Stimulated activated CD8-positive, alpha-beta memory T cell treated with anti-CD3 and anti-CD28 coated beads, Interleukin-15, amount 100 ng/mL, for 48 hours (primary cell): ENCODE data around the gene PHF1.

ENCODE experiments used
- DNase-seq, 2 donors: peaks; one replicate each; pipeline ENCODE4 v3.0.0-alpha.2; 2020; ENCODE audit warnings: low read depth in 2 of 2

The PHF1 gene

DNA sequence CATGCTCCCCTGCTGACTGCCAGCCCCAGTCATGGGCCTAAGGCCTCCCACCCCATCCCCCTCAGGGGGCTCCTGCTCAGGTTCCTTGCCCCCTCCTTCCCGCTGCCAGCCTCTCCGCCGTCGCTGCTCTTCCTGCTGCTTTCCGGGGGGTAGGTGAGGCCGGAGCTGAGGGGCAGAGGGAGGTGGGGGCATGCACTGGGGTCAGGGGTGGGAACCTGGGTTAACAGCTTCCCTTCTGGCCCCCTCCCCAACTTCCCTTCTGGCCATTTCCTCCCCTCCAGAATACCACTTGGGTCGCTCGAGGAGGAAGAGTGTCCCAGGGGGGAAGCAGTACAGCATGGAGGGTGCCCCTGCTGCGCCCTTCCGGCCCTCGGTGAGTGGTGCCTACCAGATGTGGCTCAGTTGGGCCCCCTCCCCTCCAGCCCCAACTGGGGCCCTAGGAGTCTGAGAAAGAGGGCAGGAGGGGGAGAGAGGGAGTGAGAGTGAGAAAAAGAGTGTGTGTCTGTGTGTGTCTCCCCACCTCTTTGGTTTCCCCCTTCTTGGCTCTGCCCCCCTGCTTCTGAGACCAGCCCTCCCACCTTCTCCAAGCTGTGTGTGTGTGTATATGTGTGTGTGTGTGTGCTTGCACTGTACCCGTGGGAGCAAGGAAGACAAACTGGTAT, 21.2 kb downstream of the PHF1 start:
- no peak for DNase-seq

- DNase-seq: no peak
Observed at GRCh38 chr6:33432546-33432945, 21.7 kb downstream of the PHF1 start.

GRCh38 chr6:33433001-33433543, 22.3 kb downstream of the PHF1 start:
- DNase-seq: no peak

- DNase-seq: no peak
Observed at GRCh38 chr6:33433544-33434191, 22.9 kb downstream of the PHF1 start.

DNA sequence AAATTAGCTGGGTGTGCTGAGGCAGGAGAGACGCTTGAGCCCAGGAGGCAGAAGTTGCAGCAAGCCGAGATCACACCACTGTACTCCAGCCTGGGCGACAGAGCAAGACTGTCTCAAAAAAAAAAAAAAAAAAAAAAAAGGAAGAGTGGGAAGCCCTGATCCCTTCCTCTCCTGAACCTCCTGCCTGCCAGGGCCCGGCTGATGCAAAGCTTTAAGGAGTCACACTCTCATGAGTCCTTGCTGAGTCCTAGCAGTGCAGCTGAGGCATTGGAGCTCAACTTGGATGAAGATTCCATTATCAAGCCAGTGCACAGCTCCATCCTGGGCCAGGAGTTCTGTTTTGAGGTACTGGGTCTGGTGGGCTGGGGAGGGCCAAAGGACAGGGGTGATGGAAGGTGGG, 24.1 kb downstream of the PHF1 start:
- no peak for DNase-seq

GRCh38 chr6:33437666-33438065, 26.9 kb downstream of the PHF1 start:
- DNase-seq: no peak

DNA sequence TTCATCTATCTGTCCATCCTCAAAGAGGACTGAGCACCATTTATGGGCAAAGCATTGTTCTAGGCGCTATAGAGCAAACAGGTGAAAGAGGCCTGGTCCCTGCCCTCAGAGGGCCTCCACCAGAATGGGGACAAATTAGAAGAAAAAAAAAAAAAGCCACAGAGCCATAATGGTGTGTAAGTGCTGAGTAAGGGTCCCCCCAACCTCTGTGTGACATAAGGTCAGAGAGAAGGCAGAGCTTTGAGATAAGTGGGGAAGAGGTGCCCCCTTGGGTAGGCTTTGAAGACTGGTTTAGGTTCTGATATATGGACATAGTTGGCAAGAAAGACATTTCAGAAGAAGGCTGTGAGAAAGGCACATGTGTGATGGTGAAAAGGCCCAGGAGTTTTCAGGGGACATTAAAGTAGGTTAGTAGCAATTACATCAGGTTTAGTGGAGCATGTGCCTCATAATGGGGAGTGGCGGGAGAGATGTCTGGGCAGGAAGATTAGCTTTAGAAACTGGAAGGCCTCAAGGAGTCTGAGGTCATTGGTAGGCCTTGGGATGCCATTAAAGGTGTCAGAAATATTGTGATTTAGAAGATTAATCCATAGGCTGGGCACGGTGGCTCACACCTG, 28.3 kb downstream of the PHF1 start:
- no peak for DNase-seq

- DNase-seq: no peak
Observed at GRCh38 chr6:33439956-33440648, 29.3 kb downstream of the PHF1 start.

DNA sequence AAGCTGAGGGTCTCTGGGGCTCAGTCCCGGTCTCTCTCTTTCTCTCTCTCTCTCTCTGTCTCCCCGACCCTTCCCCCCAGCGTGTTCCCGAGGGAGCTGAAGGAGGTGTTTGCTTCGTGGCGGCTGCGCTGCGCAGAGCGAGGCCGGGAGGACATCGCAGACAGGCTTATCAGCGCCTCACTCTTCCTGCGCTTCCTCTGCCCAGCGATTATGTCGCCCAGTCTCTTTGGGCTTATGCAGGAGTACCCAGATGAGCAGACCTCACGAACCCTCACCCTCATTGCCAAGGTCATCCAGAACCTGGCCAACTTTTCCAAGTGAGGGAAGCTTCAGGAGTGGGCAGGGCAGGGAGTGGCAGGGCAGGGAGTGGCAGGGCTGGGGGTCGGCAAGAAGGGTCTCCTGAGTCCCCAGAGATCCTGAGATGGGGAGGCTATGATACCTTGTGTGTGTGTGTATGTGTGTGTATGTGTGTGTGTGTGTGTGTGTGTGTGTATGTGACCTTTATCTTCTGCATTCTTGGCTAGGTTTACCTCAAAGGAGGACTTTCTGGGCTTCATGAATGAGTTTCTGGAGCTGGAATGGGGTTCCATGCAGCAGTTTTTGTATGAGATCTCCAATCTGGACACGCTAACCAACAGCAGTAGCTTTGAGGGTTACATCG, 30.0 kb downstream of the PHF1 start:
- DNase-seq: no peak

GRCh38 chr6:33441457-33441856, 30.6 kb downstream of the PHF1 start:
- no peak for DNase-seq

DNA sequence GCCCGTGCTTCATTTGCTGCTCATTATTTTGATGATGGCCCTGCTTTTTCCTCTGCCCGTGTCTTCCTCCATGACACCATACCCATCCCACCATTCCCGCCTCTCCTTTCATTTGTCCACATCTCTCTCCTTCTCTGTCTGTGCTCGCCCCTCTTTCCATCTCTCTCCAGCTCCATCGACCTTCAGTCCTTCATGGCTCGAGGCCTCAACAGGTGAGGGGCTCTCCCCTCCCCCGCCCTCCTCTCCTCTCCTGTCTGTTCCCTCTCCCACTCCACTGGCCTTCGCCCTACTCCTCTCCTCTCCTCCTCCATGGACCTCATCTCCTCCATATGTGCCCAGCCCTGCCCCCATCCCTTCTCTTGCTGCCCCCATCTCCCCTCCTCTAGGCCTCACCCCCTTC, 31.5 kb downstream of the PHF1 start:
- no peak for DNase-seq

DNA sequence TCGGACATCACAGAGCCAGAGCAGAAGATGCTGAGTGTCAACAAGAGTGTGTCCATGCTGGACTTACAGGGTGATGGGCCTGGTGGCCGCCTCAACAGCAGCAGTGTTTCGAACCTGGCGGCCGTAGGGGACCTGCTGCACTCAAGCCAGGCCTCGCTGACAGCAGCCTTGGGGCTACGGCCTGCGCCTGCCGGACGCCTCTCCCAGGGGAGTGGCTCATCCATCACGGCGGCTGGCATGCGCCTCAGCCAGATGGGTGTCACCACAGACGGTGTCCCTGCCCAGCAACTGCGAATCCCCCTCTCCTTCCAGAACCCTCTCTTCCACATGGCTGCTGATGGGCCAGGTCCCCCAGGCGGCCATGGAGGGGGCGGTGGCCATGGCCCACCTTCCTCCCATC, 32.2 kb downstream of the PHF1 start:
- DNase-seq: no peak

DNA sequence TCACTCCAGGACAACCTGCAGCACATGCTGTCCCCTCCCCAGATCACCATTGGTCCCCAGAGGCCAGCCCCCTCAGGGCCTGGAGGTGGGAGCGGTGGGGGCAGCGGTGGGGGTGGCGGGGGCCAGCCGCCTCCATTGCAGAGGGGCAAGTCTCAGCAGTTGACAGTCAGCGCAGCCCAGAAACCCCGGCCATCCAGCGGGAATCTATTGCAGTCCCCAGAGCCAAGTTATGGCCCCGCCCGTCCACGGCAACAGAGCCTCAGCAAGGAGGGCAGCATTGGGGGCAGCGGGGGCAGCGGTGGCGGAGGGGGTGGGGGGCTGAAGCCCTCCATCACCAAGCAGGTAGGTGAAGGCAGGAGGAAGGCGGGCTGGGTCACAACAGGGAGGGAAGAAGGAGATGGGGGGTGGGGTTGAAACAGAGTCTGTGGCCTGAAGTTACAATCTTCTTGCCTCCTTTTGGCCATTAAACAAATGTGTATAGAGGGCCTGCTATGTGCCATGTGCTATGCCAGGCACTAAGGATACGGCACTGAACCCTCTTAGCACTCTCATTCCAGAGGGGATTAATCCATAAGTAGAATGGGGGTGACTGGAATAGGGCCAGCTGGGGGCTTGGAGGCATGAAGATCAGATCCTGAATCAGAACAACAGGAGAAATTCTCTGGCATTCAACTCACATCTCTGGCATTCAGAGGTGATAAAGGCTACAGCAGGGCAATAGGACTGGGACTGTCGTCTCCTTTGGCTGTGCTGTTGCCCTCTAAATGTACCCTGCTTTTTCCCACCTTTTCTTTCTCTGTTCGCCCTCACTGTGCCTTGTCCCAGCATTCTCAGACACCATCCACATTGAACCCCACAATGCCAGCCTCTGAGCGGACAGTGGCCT, 33.0 kb downstream of the PHF1 start:
- no peak for DNase-seq

GRCh38 chr6:33445119-33445603, 34.3 kb downstream of the PHF1 start:
- DNase-seq: no peak

DNA sequence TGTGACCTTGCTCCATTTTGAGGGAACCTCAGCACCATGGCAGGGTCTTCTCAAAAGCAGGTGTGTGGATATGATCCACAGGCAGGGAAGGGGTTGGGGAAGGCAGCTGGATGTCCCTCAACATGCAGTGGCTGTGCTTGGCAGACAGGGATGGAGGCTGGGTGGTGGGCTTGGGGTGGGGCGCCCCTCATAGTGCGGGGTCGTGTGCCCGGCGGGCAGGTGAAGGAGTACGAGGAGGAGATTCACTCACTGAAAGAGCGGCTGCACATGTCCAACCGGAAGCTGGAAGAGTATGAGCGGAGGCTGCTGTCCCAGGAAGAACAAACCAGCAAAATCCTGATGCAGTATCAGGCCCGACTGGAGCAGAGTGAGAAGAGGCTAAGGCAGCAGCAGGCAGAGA, 35.5 kb downstream of the PHF1 start:
- DNase-seq: no peak

DNA sequence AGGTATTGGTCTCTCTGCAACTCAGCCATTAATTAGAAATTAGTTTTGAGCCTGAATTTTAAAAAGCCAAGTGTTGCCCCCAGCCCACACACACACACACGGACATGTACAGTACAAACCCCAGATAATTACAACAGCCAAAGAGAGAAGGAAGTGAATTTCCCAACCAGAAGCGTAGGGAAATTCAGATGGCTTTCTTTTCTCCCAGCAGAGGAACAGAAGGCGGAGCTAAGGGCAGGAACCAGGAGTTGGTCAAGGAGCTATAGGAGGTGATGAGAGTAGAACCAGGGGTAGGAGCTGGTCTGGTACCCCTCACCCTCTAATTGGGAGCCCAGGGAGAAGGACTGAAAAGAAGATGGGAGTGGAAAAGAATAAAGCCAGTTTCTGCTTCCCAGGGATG, 39.6 kb downstream of the PHF1 start:
- DNase-seq: no peak

- DNase-seq: no peak
Observed at GRCh38 chr6:33451606-33452005, 40.8 kb downstream of the PHF1 start.

- no peak for DNase-seq
Observed at GRCh38 chr6:33452496-33452895, 41.7 kb downstream of the PHF1 start.

- no peak for DNase-seq
Observed at GRCh38 chr6:33453393-33454008, 42.7 kb downstream of the PHF1 start.
